ENCODE results near the gene SYPL1.

Gene SYPL1

GRCh38 chr7:106121189-106121810, 9.2 kb upstream of the SYPL1 start:
- DNase-seq: no peak

GRCh38 chr7:106120500-106120899, 8.4 kb upstream of the SYPL1 start:
- no peak for DNase-seq

- DNase-seq: peak; percentile 28
Measured at GRCh38 chr7:106119719-106120118, 7.6 kb upstream of the SYPL1 start.

GRCh38 chr7:106117786-106118544, 5.9 kb upstream of the SYPL1 start:
- no peak for DNase-seq

- no peak for DNase-seq
Measured at GRCh38 chr7:106116161-106116704, 4.1 kb upstream of the SYPL1 start.

GRCh38 chr7:106114716-106115383, 2.7 kb upstream of the SYPL1 start:
- DNase-seq: no peak

GRCh38 chr7:106112972-106113421, 885 bp upstream of the SYPL1 start:
- DNase-seq: no peak

GRCh38 chr7:106111655-106112117, 426 bp downstream of the SYPL1 start:
- peak; percentile 86 for DNase-seq

GRCh38 chr7:106110885-106111654, 1.0 kb downstream of the SYPL1 start:
- DNase-seq: no peak

- DNase-seq: no peak
Measured at GRCh38 chr7:106110238-106110560, 1.9 kb downstream of the SYPL1 start.

- no peak for DNase-seq
Measured at GRCh38 chr7:106109521-106110237, 2.4 kb downstream of the SYPL1 start.

- no peak for DNase-seq
Measured at GRCh38 chr7:106108991-106109390, 3.1 kb downstream of the SYPL1 start.

- no peak for DNase-seq
Measured at GRCh38 chr7:106104721-106105260, 7.3 kb downstream of the SYPL1 start.

GRCh38 chr7:106102387-106102966, 9.6 kb downstream of the SYPL1 start:
- no peak for DNase-seq

- no peak for DNase-seq
Measured at GRCh38 chr7:106101726-106102125, 10.4 kb downstream of the SYPL1 start.

GRCh38 chr7:106100863-106101629, 11.1 kb downstream of the SYPL1 start:
- DNase-seq: no peak

- DNase-seq: no peak
Measured at GRCh38 chr7:106099539-106099938, 12.6 kb downstream of the SYPL1 start.

GRCh38 chr7:106098889-106099288, 13.2 kb downstream of the SYPL1 start:
- DNase-seq: no peak

GRCh38 chr7:106095634-106096033, 16.5 kb downstream of the SYPL1 start:
- DNase-seq: no peak

GRCh38 chr7:106094780-106095179, 17.3 kb downstream of the SYPL1 start:
- no peak for DNase-seq

GRCh38 chr7:106092204-106092603, 19.9 kb downstream of the SYPL1 start:
- no peak for DNase-seq

All from NCI-H146 (cell line).